ENCODE data around the gene COPG2.

GRCh38 chr7:130615583-130615982 is 53.0 kb downstream of the COPG2 start:
- TF ChIP-seq, protein P1, sequence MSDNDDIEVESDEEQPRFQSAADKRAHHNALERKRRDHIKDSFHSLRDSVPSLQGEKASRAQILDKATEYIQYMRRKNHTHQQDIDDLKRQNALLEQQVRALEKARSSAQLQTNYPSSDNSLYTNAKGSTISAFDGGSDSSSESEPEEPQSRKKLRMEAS (IDR thresholded peaks at IDR 0.05), result no peak
- TF ChIP-seq EP300 (IDR thresholded peaks at IDR 0.05; ENCODE audit: borderline replicate concordance) (no peak), CEBPB (IDR thresholded peaks at IDR 0.05) (no peak), REST (IDR thresholded peaks at IDR 0.05; ENCODE audit: low read depth) (no peak)
- TF ChIP-seq, protein P2, sequence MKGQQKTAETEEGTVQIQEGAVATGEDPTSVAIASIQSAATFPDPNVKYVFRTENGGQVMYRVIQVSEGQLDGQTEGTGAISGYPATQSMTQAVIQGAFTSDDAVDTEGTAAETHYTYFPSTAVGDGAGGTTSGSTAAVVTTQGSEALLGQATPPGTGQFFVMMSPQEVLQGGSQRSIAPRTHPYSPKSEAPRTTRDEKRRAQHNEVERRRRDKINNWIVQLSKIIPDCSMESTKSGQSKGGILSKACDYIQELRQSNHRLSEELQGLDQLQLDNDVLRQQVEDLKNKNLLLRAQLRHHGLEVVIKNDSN (IDR thresholded peaks at IDR 0.05), result no peak

Measured in Ishikawa (cell line).